ENCODE measurements around the gene DCDC1.

The DCDC1 gene, protein sequence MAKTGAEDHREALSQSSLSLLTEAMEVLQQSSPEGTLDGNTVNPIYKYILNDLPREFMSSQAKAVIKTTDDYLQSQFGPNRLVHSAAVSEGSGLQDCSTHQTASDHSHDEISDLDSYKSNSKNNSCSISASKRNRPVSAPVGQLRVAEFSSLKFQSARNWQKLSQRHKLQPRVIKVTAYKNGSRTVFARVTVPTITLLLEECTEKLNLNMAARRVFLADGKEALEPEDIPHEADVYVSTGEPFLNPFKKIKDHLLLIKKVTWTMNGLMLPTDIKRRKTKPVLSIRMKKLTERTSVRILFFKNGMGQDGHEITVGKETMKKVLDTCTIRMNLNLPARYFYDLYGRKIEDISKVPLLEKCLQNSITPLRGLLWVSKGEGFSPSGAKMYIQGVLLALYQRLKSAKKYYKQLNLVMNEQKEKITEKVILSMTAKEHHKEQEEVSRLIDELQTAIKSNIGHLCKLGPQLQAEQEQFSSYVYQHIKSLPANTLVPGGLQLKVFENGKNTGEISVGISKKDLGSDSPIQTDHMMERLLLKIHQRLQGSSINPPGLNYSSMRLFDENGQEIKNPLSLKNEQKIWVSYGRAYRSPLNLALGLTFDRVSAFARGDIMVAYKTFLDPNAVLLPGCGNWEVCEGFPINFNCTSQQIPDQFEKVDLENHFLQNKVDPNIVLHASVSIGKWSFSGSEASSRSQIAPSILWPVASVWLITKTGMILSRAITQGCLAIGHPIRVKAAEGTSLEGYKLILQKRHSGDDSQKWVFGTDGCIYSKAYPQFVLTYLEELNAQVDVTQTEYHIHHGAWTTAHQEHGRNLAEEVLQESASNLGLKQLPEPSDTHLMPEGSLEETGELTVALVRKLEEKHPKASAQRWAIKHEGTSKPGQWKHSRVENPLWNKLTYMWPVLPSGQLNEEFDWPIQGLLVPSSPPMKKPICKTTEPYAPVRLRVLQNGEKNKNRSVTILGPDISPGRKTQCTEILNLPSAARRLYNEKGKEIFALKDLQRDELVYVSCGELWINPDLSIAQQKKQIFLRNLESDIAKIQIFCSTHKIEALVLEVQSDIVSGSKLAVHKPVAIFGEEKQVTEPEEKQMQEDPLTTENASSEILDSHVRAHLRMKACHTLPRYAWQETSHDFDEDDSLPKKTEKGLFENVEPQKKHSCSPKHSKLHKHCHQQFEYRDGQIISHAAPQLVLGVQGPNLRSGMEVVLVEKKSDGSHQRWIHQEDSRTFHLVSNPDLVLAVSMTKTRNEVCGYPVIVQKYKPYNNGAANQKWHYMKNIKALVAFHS (N-terminal part only)

DNA sequence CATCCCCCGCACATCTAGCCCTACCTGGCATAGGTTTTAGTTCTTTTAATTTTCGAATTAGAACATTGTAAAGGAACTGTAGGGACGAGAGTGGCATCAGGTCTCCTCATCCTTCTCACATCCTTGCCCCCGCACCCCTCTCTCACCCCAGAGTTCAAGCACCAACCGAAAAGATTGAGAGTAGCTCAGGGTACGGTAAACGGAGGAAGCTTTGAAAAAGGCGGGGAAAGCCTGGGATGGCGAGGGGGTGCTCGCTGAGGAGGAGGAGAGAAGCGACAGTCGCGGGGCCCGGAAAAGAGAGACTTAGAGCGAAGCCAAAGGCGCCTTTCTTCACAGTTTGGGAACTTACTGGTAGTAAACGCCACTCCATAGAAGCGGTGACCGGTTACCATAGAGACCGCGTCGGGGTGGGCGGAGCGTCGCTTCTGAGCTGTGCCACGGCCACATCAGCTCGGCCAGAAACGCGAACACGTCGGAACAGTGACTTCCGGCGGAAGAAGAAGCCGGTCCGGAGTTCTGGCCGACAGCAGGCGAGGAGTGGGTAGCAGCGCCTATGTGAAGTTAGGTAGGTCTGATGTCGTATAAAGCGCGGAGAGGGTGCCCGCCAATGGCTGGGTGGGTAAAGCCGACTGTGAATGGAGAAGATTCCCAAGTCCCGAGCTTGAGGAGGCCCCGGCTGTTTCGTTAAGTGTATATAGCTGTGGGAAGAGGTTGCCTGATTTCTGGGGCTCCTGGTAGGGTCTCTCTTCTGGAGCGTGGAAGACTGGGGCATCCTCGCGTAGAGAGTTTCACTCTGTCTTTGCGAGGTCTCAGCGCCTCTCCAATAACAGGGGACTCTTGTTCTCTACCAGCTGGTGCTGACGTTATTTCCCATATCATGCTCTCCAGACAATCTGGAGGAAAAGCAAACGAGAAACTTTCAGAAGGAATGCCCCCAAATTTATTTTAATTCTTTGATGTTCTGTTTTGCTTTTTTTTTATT is at the start of gene DCDC1, which contains the start of gene DNAJC24:
Gene DCDC1 (minus strand): TSS at position 392 of the 982 bp plus-strand sequence. CDS start 41,459 bp downstream, outside the sequence.
Gene DNAJC24 (plus strand): TSS at position 513 of the 982 bp plus-strand sequence. CDS start 889 bp downstream, outside the sequence.
- peak; percentile 99 for DNase-seq

DNA sequence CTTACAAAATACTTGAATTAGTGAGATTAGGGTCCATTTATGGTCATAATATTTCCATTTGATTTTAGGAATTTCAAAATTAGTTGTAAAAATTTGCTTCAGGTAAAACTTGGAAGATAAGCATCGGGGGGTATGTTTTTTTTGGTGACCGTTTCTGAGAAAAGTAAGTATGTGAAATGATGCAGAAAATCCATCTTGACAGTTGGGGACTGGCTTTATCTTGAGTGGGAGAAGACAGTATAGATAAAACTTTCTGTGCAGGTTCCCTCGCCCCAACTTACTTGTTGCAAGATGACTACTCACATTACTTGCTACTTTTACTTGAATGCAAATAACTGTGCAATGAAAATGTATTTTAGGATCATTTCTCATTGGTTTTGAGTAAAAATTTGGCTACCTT is 49.6 kb upstream of the DCDC1 start:
- DNase-seq: peak; percentile 60

DNA sequence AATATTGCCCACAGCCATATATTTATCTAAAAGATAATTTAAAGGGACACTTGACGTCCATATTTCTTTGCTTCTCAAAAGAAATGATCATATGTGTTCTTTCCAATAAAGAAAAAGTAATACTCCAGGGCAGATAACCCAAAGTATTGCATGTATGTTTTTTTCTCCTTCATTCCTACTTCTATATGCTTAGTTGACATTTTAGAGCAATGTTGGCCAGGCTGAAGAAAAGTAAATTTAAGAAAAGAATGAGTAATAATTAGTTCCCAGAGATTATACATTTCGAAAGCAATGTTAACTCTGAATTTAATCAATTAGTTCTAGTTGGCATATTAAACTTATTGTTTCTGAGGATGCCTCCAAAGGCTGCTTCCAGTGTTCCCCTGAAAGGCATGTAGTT is 48.3 kb upstream of the DCDC1 start:
- no peak for DNase-seq

- DNase-seq: peak; percentile 29
These were observed 47.8 kb upstream of the DCDC1 start for GRCh38 chr11:31417357-31417756.

- DNase-seq: peak; percentile 66
These were observed 45.9 kb upstream of the DCDC1 start for GRCh38 chr11:31415435-31415834.

DNA sequence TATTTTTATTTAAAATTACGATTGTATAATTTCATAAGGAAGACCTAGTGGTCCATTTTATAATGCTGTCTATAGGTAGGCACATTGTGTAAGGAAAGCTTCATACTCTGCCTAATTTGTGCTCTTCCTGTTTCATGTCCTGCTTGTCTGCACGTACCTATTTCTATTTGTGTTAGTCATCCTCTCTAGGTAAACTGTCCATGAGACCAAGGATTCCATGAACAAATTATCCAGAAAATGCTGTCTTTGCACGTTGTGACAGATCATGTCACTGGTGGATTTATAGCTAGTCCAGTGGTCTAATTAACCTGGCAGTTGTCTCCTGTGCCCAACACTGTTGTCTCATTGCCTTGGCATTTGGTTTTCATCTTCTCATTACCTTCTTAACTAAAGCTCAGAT is 44.8 kb upstream of the DCDC1 start:
- DNase-seq: no peak

- DNase-seq: no peak
These were observed 43.4 kb upstream of the DCDC1 start for GRCh38 chr11:31412946-31413345.

DNA sequence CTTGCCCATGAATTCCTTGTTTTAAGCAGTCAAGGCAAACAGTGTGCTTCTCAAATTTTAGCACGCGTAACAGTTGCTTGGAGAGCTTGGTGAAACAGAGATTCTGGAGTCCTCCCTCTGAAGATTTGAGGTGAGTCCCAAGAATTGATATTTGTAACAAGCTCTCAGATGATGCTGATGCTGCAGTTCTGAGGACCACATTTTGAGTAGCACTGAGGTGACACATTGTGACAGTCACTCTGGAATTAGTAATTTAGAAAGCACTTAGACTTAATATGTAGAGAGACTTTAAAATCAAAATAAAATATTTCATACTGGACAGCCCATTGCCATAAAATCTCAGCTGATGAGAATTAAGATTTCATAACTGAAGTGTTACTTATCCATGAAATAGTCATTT is 38.7 kb upstream of the DCDC1 start:
- DNase-seq: no peak

GRCh38 chr11:31404614-31405013 is 35.1 kb upstream of the DCDC1 start:
- DNase-seq: no peak

DNA sequence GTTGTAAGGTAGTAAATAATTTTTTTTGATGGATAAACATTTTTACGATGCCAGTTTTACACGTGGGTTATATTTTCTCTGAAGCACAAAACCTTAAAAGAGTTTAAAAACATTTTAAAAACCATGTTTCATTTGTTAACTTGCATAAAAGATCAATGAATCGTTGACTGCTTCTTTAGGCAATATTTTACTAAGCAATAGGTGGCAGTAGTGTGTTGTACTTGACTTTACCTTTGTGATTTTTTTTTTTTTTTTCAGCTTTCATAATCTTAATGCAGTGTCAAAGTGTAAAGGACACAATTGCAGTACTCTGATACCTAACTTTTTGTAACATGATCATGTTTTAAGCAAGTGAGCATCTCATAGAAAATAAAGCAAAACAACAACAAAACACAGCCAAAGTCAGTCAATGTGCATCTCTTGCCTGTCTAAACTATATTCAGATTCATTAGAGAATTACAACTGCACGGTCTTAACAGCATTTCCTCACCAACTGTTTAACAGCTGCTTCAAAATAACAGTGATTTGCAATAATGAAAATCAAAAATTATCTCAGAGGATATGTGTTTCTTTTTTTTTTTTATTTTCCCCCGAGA is 27.8 kb upstream of the DCDC1 start:
- peak; percentile 77 for DNase-seq

- no peak for DNase-seq
These were observed 17.8 kb upstream of the DCDC1 start for GRCh38 chr11:31387379-31387778.

GRCh38 chr11:31383116-31383515 is 13.6 kb upstream of the DCDC1 start:
- no peak for DNase-seq

DNA sequence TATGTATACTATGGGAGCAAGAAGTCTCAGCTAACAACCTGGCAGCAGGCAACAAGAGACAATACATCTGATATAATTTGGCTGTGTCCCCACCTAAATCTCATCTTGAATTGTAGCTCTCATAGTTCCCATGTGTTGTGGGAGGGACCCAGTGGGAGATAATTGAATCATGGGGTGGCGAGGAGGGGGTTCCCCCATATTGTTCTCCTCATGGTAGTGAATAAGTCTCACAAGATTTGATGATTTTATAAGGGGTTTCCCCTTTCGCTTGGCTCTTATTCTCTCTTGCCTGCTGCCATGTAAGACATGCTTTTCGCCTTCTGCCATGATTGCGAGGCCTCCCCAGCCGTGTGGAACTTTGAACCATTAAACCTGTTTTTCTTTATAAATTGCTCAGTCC is 6.3 kb upstream of the DCDC1 start:
- no peak for DNase-seq

DNA sequence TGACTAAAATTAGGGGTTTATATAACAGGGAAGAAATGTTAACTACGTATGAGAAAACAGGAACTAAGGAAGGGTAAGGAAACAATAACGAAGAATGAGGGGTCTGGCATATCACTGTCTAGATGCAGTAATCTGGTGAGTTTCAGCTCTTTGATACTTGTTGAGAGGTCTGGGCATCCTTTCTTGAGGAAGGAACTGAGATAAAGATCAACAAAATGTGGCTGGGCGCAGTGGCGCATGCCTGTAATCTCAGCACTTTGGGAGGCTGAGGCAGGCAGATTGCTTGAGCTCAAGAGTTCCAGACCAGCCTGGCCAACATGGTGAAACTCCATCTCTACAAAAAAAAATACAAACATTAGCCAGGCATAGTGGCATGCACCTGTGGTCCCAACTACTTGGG is 2.7 kb downstream of the DCDC1 start:
- DNase-seq: no peak

DNA sequence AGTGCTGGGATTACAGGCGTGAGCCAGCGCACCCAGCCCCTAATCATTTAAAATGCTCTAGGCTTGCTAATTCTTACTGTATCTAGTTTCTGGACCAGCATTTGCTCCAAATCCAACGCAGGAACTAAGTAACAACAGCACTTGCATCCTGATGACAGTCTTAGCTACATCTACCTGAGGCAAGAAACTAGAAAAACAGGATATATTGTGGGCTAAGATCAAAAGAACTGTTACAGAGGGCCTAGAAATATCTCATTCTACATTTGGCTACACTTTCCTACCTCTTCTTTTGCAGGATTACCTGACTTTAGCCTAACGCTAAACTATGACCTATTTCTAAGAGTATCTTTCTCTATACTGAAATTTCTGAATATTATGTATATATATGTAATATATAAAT is 7.8 kb downstream of the DCDC1 start:
- no peak for DNase-seq

DNA sequence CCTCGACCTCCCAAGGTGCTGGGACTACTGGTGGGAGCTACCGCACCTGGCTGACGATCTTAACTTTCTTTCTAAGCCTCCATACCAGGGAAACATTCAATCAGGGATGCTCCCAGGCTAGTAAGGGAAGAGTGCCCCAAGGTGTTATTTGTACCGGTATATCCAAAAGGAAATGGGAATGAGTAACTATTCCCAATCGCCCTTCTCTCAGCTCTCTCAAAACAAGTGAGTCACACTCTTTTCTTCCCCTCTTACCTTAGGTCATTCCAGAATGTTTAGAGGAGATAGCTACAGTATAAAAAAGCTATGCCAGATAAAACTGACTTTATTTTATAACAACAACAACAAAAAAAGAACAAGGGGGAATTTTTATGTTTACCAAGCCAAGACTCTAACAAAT is 13.7 kb downstream of the DCDC1 start:
- DNase-seq: no peak

GRCh38 chr11:31355131-31355530 is 14.4 kb downstream of the DCDC1 start:
- DNase-seq: no peak

- DNase-seq: no peak
These were observed 18.4 kb downstream of the DCDC1 start for GRCh38 chr11:31351168-31351567.

GRCh38 chr11:31340903-31341572 is 28.5 kb downstream of the DCDC1 start:
- DNase-seq: no peak

GRCh38 chr11:31337806-31338205 is 31.7 kb downstream of the DCDC1 start:
- DNase-seq: no peak

DNA sequence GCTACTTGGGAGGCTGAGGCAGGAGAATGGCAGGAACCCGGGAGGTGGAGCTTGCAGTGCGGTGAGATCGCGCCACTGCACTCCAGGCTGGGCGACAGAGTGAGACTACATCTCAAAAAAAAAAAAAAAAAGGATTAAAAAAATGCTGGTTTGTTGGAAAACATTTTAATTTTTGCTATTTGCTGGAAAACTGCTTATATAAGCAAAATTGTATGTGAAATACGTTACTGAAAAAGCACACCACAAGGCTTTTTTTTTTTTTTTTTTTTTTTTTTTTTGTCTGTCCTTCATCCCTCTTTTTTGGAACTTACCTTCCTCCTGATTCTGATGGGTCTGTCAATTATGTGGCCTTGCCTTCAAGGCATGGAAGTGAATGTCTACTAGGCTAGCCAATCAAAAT is 40.8 kb downstream of the DCDC1 start:
- DNase-seq: no peak
